ENCODE measurements around the gene PLXNA3.

DNA sequence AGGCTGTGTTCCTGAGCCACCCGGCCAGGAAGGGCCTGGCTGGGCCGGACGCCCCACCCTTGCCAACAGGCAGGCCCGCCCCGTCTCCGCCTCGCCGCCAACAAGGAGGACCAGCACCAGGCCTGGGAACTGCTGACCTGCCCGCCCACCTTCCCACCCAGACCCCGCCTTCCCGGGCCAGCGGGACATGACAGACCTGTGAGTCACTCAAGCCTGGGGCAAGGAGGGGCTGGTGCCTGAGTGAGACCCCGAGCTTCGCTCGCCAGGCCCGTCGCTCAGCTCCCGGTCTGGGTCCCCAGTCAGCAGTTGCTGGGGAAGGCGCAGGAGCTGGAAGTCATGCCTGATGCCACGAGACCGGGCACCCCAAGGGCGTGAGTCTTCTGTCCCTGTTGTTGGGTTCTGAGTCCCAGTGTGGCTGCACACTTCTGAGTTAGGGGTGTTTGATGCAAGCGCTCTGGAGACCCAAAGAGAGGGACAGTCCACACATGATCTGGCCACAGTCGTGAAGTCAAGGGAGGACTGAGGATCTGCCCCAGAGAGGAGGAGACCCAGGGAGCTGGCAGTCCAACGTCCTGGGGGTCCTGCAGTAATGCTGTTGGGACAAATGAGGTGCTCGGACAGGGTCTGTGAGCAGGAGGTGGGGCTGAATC lies 48.7 kb upstream of the PLXNA3 start, which contains the start of gene DNASE1L1:
- TF ChIP-seq CTCF (IDR thresholded peaks at IDR 0.05), result no peak
- peak in 1 of 2 donors; percentile 45 for TF ChIP-seq POLR2A (IDR thresholded peaks at IDR 0.05)

Measured in Peyer's patch (tissue), 4 donors.